ENCODE measurements around the gene CDKAL1. TPM values are rescaled to one million over a fixed set of nuclear protein-coding genes. Genes with fewer than 3 reads are reported as not detected.

CDKAL1 gene
- total RNA-seq, 1 experiment from 2014 or later = 13.8 TPM

GRCh38 chr6:21123507-21124436 is 589.5 kb downstream of the CDKAL1 start:
- DNase-seq (no peak), ATAC-seq (no peak)
- ChIA-PET POLR2A (ENCODE audit: unreplicated experiment) (no interaction called here), CTCF (no interaction called here)
- Histone ChIP-seq H3K27me3 (ENCODE audit: low read length) (no peaks in the 10 kb centered on the region), H3K4me1 (ENCODE audit: insufficient read depth, low read length) (no peaks in the 10 kb centered on the region), H3K79me2 (ENCODE audit: low read length) (no peaks in the 10 kb centered on the region), H3F3A (ENCODE audit: low read length, unreplicated experiment) (no peaks in the 10 kb centered on the region), H2AFZ (ENCODE audit: low read length) (no peak overlapping the region), H3K9me3 (ENCODE audit: low read length) (no peaks in the 10 kb centered on the region), H3K9ac (ENCODE audit: low read length) (no peak overlapping the region), H4K20me1 (ENCODE audit: low read length) (no peaks in the 10 kb centered on the region), H3K27ac (ENCODE audit: low read length) (no peak overlapping the region), H3K4me2 (ENCODE audit: low read length) (no peak overlapping the region), H3K36me3 (ENCODE audit: low read depth, low read length) (no peaks in the 10 kb centered on the region), H3K4me3 (ENCODE audit: low read length) (no peak overlapping the region), H3K9me2 (replicated peaks; ENCODE audit: low read length) (no peaks in the 10 kb centered on the region)
- no TSS peak for BruUV-seq (replicated peaks)
- intact Hi-C loops (cut with micrococcal nuclease) = no loop called here
- no peak for TF ChIP-seq EZH2phosphoT487 (IDR thresholded peaks at IDR 0.05; ENCODE audit: borderline replicate concordance, low read length)
- TF ChIP-seq, protein P1, sequence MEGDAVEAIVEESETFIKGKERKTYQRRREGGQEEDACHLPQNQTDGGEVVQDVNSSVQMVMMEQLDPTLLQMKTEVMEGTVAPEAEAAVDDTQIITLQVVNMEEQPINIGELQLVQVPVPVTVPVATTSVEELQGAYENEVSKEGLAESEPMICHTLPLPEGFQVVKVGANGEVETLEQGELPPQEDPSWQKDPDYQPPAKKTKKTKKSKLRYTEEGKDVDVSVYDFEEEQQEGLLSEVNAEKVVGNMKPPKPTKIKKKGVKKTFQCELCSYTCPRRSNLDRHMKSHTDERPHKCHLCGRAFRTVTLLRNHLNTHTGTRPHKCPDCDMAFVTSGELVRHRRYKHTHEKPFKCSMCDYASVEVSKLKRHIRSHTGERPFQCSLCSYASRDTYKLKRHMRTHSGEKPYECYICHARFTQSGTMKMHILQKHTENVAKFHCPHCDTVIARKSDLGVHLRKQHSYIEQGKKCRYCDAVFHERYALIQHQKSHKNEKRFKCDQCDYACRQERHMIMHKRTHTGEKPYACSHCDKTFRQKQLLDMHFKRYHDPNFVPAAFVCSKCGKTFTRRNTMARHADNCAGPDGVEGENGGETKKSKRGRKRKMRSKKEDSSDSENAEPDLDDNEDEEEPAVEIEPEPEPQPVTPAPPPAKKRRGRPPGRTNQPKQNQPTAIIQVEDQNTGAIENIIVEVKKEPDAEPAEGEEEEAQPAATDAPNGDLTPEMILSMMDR (conservative IDR thresholded peaks at IDR 0.05; ENCODE audit: low read depth, low read length) = no peak
- no peak for TF ChIP-seq EZH2 (IDR thresholded peaks at IDR 0.05; ENCODE audit: low read length, unreplicated experiment)

DNA sequence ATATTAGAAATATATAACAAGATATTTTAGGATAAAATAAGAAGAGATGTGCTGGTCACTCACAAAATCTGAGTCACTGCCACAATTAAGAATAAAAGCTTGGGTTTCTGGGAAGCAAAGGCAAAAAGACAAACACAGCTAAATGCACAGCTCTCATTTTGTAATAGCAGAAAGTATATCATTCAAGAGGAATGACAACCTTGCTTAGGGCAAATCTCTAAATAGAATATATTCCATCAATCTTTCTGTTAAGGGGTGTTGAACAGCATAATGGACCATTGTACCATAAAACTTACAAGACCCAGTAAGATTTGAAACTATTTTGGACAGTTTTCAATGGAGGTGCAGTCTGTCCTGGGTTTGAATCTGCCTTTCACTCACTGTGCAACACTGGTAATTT is 594.3 kb downstream of the CDKAL1 start:
- Histone ChIP-seq H3K4me3 (ENCODE audit: low read length) (no peak overlapping the region), H3K27me3 (ENCODE audit: low read length) (no peaks in the 10 kb centered on the region), H2AFZ (ENCODE audit: low read length) (no peak overlapping the region), H3K9me3 (ENCODE audit: low read length) (no peaks in the 10 kb centered on the region), H3K9me2 (replicated peaks; ENCODE audit: low read length) (no peaks in the 10 kb centered on the region), H3K4me1 (ENCODE audit: insufficient read depth, low read length) (no peaks in the 10 kb centered on the region), H3K36me3 (ENCODE audit: low read depth, low read length) (no peaks in the 10 kb centered on the region), H3K79me2 (ENCODE audit: low read length) (no peaks in the 10 kb centered on the region), H3K4me2 (ENCODE audit: low read length) (no peak overlapping the region), H3K9ac (ENCODE audit: low read length) (no peak overlapping the region), H3F3A (ENCODE audit: low read length, unreplicated experiment) (no peaks in the 10 kb centered on the region), H4K20me1 (ENCODE audit: low read length) (no peaks in the 10 kb centered on the region), H3K27ac (ENCODE audit: low read length) (no peak overlapping the region)
- BruUV-seq (replicated peaks) = no TSS peak
- intact Hi-C loops (cut with micrococcal nuclease) = no loop called here
- ChIA-PET CTCF (no interaction called here), POLR2A (ENCODE audit: unreplicated experiment) (no interaction called here)
- DNase-seq (no peak), ATAC-seq (no peak)
- TF ChIP-seq, protein P1 (conservative IDR thresholded peaks at IDR 0.05; ENCODE audit: low read depth, low read length) = no peak
- no peak for TF ChIP-seq EZH2 (IDR thresholded peaks at IDR 0.05; ENCODE audit: low read length, unreplicated experiment)
- no peak for TF ChIP-seq EZH2phosphoT487 (IDR thresholded peaks at IDR 0.05; ENCODE audit: borderline replicate concordance, low read length)

GRCh38 chr6:21131406-21131805 is 597.1 kb downstream of the CDKAL1 start:
- Histone ChIP-seq H3K4me2 (ENCODE audit: low read length) (no peak overlapping the region), H3K9me2 (replicated peaks; ENCODE audit: low read length) (no peaks in the 10 kb centered on the region), H3K9me3 (ENCODE audit: low read length) (no peaks in the 10 kb centered on the region), H2AFZ (ENCODE audit: low read length) (no peak overlapping the region), H4K20me1 (ENCODE audit: low read length) (no peaks in the 10 kb centered on the region), H3F3A (ENCODE audit: low read length, unreplicated experiment) (no peaks in the 10 kb centered on the region), H3K4me1 (ENCODE audit: insufficient read depth, low read length) (no peaks in the 10 kb centered on the region), H3K9ac (ENCODE audit: low read length) (no peak overlapping the region), H3K27ac (ENCODE audit: low read length) (no peak overlapping the region), H3K4me3 (ENCODE audit: low read length) (no peak overlapping the region), H3K36me3 (ENCODE audit: low read depth, low read length) (no peaks in the 10 kb centered on the region), H3K79me2 (ENCODE audit: low read length) (no peaks in the 10 kb centered on the region), H3K27me3 (ENCODE audit: low read length) (no peaks in the 10 kb centered on the region)
- no TSS peak for BruUV-seq (replicated peaks)
- POLR2A ChIA-PET (ENCODE audit: unreplicated experiment) = interaction anchor here (0.6 kb wide), 1 partner anchor 462 kb away, joined by 4 read pairs; no protein-coding TSS in a partner anchor
- intact Hi-C loops (cut with micrococcal nuclease) = no loop called here
- ATAC-seq (no peak), DNase-seq (no peak)
- CTCF ChIA-PET = interaction anchor here (0.6 kb wide), 1 partner anchor 351 kb away, joined by 3 read pairs; no protein-coding TSS in a partner anchor
- no peak for TF ChIP-seq EZH2phosphoT487 (IDR thresholded peaks at IDR 0.05; ENCODE audit: borderline replicate concordance, low read length)
- no peak for TF ChIP-seq EZH2 (IDR thresholded peaks at IDR 0.05; ENCODE audit: low read length, unreplicated experiment)
- TF ChIP-seq, protein P1 (conservative IDR thresholded peaks at IDR 0.05; ENCODE audit: low read depth, low read length) = no peak
